Measurements from ENCODE around the gene SNAP23. TPM values are rescaled to one million over a fixed set of nuclear protein-coding genes. Genes with fewer than 3 reads are reported as not detected.
A peak's percentile ranks its signal among the peaks of the same experiment; 100 is the strongest.

The SNAP23 gene
- 57.4 and 67.4 TPM in 2 replicates for total RNA-seq
- long read RNA-seq, transcript SNAP23-201 (8 exons, 2,687 nt), result major isoform, 297 of 358 reads
- long read RNA-seq, partial matches to known transcripts, result 9 of 358 reads
- long read RNA-seq, other reads (novel, unspliced or antisense), result 47 of 358 reads

DNA sequence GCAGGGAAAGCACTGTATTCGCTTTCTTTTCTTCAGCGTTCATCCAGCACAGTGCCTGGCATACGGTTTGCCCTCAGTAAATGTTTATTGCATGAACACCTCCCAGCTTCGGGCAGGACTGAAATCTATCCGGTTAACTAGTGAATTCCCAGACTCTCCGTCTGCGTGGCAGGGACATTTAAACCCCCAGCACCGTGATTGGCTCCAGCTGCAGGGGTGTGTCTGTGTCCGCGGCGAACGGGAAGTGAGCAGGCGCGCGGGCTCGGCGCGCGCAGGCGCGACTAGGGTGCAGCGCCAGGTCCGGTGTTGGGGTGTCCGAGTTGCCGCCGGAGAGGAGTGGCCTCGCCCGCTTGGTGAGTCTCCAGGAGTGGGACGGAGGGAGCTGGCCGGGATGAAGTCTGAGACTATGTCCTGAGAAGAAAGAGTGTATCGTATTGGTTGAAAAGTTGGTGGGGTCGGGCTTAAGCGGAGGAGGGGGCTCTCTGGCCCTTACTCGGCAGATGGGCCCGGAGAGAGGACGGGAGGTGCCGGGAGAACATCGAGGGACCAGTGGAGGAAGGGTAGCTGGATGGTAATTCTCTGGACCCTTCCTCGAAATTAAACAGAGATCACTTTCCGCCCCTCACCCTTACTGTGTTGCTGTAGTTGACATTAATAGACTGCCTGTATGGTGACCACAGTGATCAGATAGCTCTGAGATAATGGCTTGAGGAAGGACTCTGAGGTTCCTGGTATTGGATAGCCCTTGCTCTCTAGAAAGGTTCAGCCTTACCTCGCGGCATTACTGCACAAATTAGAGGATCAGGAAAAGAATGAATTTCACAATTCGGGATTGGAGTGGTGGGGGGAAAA is at the start of gene SNAP23:
Gene SNAP23 (plus strand): TSS at position 274 of the 852 bp plus-strand sequence. CDS start 16,213 bp downstream, outside the sequence.
- H3K4me1 Mint-ChIP-seq (ENCODE audit: low read depth), result peaks cover 24% of the 10 kb centered on the region
- TF ChIP-seq, protein P1, sequence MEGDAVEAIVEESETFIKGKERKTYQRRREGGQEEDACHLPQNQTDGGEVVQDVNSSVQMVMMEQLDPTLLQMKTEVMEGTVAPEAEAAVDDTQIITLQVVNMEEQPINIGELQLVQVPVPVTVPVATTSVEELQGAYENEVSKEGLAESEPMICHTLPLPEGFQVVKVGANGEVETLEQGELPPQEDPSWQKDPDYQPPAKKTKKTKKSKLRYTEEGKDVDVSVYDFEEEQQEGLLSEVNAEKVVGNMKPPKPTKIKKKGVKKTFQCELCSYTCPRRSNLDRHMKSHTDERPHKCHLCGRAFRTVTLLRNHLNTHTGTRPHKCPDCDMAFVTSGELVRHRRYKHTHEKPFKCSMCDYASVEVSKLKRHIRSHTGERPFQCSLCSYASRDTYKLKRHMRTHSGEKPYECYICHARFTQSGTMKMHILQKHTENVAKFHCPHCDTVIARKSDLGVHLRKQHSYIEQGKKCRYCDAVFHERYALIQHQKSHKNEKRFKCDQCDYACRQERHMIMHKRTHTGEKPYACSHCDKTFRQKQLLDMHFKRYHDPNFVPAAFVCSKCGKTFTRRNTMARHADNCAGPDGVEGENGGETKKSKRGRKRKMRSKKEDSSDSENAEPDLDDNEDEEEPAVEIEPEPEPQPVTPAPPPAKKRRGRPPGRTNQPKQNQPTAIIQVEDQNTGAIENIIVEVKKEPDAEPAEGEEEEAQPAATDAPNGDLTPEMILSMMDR (IDR thresholded peaks at IDR 0.05; ENCODE audit: unreplicated experiment), result no peak

DNA sequence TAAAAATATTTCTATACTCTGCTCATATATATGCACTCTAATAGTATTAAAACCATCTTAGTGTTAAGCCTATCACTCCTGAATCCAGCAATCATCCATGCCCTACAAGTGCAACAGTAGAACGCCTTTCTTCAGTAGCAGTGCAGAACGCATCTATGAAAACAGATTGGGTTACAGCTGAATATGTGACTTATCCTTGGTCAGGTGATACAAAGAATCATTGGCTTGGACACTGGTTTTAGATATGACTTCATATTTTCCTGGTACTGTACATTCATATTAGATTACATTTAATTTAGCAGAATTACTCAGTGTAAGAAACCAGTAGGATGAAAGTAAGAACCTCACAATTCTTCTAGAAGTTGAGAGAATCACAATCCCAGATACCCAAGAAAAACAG is 47.8 kb upstream of the SNAP23 start:
- H3K9me3 Mint-ChIP-seq (ENCODE audit: low read depth), result no peaks in the 10 kb centered on the region
- TF ChIP-seq, protein P1 (IDR thresholded peaks at IDR 0.05; ENCODE audit: unreplicated experiment), result no peak
- DNase-seq (ENCODE audit: low spot score, unreplicated experiment), result no peak
- no peak overlapping the region for H3K27ac Mint-ChIP-seq
- no peaks in the 10 kb centered on the region for H3K27me3 Mint-ChIP-seq
- no peak overlapping the region for H3K4me3 Mint-ChIP-seq (ENCODE audit: low read depth)
- no peaks in the 10 kb centered on the region for H3K4me1 Mint-ChIP-seq (ENCODE audit: low read depth)
- peaks cover 26% of the 10 kb centered on the region for H3K36me3 Mint-ChIP-seq (ENCODE audit: insufficient read depth)

More for the DNA sequence above, at the start of gene SNAP23:
- peak within 1 kb of the TSS; percentile 98 for H3K27ac Mint-ChIP-seq
- H3K9me3 Mint-ChIP-seq (ENCODE audit: low read depth), result no peaks in the 10 kb centered on the region
- DNase-seq (ENCODE audit: low spot score, unreplicated experiment), result peak; percentile 81
- H3K36me3 Mint-ChIP-seq (ENCODE audit: insufficient read depth), result no peaks in the 10 kb centered on the region
- peak within 1 kb of the TSS; percentile 100 for H3K4me3 Mint-ChIP-seq (ENCODE audit: low read depth)
- H3K27me3 Mint-ChIP-seq, result no peaks in the 10 kb centered on the region

DNA sequence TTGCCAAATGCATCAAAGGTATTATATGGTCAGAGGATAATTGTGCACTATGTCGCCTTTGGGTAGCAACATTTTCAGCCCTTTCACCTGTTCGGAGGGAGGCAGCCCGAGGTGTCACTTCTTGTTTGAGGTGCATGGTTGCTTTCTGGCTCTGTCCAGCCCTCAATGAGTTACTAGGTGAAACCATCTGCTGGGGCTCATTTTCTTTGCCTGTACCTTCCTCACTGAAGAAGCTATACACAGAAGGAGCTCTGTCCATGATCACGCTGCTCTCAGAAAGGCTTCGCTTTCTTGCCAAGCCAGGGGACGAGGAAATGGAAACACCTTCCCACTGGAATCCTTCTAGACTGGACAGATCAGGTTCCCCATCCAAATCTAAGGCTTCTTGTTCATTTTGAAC is 47.2 kb upstream of the SNAP23 start:
- Mint-ChIP-seq H3K4me1 (ENCODE audit: low read depth) (no peaks in the 10 kb centered on the region), H3K9me3 (ENCODE audit: low read depth) (no peaks in the 10 kb centered on the region), H3K27ac (no peak overlapping the region), H3K36me3 (ENCODE audit: insufficient read depth) (peaks cover 26% of the 10 kb centered on the region), H3K27me3 (no peaks in the 10 kb centered on the region), H3K4me3 (ENCODE audit: low read depth) (no peak overlapping the region)
- DNase-seq (ENCODE audit: low spot score, unreplicated experiment), result no peak
- TF ChIP-seq, protein P1 (IDR thresholded peaks at IDR 0.05; ENCODE audit: unreplicated experiment), result no peak

DNA sequence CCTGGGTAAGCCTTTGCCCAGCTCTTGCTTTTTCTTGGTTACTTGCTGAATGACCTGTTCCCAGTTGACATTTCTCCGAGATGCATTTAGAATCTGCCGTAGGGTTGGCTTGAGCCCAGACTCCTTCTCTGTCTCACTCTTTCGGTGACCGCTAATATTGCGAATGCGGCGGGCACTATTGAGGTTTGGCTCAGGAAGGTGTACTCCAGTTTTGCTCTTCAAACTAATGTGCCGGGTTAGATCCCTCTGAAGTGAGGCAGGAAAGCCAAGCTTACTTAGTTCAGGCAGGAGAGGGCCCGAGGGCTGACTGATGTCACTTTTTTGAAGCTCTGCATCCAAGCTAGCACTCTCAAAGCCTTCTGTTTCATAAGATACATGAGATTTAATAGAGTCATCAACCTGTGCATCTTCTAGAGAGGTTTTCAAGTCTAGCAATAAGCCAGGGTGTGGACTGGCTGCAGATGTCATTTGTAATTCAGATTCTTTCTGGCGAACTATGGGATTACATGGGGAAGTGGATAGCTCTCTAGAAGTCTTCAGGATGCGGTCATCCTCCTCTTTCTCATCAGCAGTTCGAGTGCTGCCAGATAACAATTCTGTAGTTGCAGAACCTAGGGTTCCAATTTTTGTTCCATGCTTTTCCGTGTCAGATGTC is 45.5 kb upstream of the SNAP23 start:
- Mint-ChIP-seq H3K27ac (no peak overlapping the region), H3K4me3 (ENCODE audit: low read depth) (no peak overlapping the region), H3K27me3 (no peaks in the 10 kb centered on the region), H3K36me3 (ENCODE audit: insufficient read depth) (peaks cover 27% of the 10 kb centered on the region), H3K9me3 (ENCODE audit: low read depth) (no peaks in the 10 kb centered on the region), H3K4me1 (ENCODE audit: low read depth) (no peaks in the 10 kb centered on the region)
- no peak for DNase-seq (ENCODE audit: low spot score, unreplicated experiment)
- TF ChIP-seq, protein P1 (IDR thresholded peaks at IDR 0.05; ENCODE audit: unreplicated experiment), result no peak

DNA sequence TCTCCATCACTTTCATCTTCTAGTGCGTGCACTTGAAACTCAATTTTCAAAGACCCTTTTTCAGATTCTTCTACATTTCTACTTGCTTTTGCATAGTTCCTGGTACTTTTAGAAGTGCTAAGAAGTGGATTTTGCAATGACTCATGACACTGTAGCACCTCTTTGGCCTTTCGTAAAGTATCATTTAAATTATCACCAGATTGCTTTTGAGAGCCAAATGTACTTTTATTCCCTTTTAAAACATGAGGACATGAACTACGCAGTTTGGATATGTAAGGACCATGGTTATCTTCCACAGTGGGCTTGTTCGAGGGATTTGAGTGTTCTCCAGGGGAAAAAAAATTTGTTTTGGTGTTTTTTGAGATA is 45.0 kb upstream of the SNAP23 start:
- H3K4me1 Mint-ChIP-seq (ENCODE audit: low read depth), result no peaks in the 10 kb centered on the region
- H3K36me3 Mint-ChIP-seq (ENCODE audit: insufficient read depth), result peaks cover 27% of the 10 kb centered on the region
- DNase-seq (ENCODE audit: low spot score, unreplicated experiment), result no peak
- H3K27me3 Mint-ChIP-seq, result no peaks in the 10 kb centered on the region
- no peaks in the 10 kb centered on the region for H3K9me3 Mint-ChIP-seq (ENCODE audit: low read depth)
- H3K27ac Mint-ChIP-seq, result no peak overlapping the region
- TF ChIP-seq, protein P1 (IDR thresholded peaks at IDR 0.05; ENCODE audit: unreplicated experiment), result no peak
- H3K4me3 Mint-ChIP-seq (ENCODE audit: low read depth), result no peak overlapping the region
